Lower leg skin (tissue), 4 donors: ENCODE results near the gene ENTPD7. TPM values are rescaled to one million over a fixed set of nuclear protein-coding genes. Genes with fewer than 3 reads are reported as not detected.
"Not testable (repeated sequence)": the region's sequence is repeated elsewhere in the genome, so short reads cannot be mapped to it uniquely, and the experiment has no call there.

ENCODE experiments used
- DNase-seq, 2 donors: peaks; one replicate each; pipeline ENCODE4 v3.0.0-alpha.2; 2019; ENCODE audit warnings: low spot score in 2 of 2
- H3K4me3 ChIP-seq: fragments of 200-600 bp; sonication (generic); 2 replicates; pipeline ENCODE4 v1.5.1; 2017; ENCODE audit warnings: mild to moderate bottlenecking, low read depth; ENCODE audit not compliant: poor library complexity, severe bottlenecking
- CTCF ChIP-seq, 3 donors: fragments of 450-650 bp; IDR thresholded peaks; one replicate each; pipeline ENCODE4 v1.5.1; 2016; ENCODE audit warnings: antibody characterized with exemption in 3 of 3, mild to moderate bottlenecking in 3 of 3, moderate library complexity in 2 of 3
- POLR2A ChIP-seq, 2 donors: fragments of 450-650 bp; IDR thresholded peaks; one replicate each; pipeline ENCODE4 v1.6.1; 2016 to 2017; ENCODE audit warnings: antibody characterized with exemption in 2 of 2, mild to moderate bottlenecking in 1 of 2, moderate library complexity in 1 of 2
- WGBS, 2 donors: methylation state at CpG; one replicate each; pipeline ENCODE4 v1.1.5; 2018; 5-methylcytosine and 5-hydroxymethylcytosine counted together
- intact Hi-C: fragments of 100-400 bp; cut with DNase I; formaldehyde crosslinking; loops from one replicate; pipeline ENCODE4 v1.15.0; 2023; ENCODE audit warnings: low total_unique reads
- total RNA-seq, 4 donors: library from RNA; depleted of rRNA; stranded (reverse); fragments of >200 nt; gene quantifications; one replicate each; pipeline ENCODE4 v1.1.0, GENCODE V29; 2016

The ENTPD7 gene
- total RNA-seq, 4 donors from 2014 or later: 5.6 to 8.8 (median 8.1) TPM

- WGBS, 2 donors: 98% methylated on average over 3 of the region's 3 CpGs
- no peak overlapping the region for H3K4me3 ChIP-seq
- DNase-seq: no peak
- intact Hi-C loops: no loop called here
- TF ChIP-seq CTCF (IDR thresholded peaks at IDR 0.05) (no peak), POLR2A (IDR thresholded peaks at IDR 0.05) (no peak)
These were observed 81.7 kb downstream of the ENTPD7 start for GRCh38 chr10:99740933-99741559.

- intact Hi-C loops: no loop called here
- H3K4me3 ChIP-seq: no peak overlapping the region
- no peak for DNase-seq
- no peak for TF ChIP-seq POLR2A (IDR thresholded peaks at IDR 0.05)
- TF ChIP-seq CTCF (IDR thresholded peaks at IDR 0.05): no peak
These were observed 82.9 kb downstream of the ENTPD7 start for GRCh38 chr10:99742254-99742653.

DNA sequence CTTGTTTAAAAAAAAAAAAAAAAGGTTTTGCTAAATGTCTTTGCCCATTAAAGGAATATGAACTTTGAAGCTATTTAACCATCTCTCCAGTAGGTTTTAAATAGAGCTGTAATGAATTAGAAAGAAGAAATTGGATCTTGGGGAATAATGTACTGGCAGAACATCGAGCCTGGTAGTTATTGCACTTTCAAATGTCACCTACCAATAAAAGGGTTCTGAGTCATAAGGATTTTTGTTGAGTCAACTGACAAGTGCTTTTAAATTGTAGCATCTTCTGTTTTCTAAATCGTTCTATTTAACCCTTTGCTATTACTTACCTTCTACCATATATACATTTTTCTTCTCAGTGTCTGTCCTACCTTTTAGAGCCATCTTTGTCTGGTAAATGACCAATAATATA, 83.4 kb downstream of the ENTPD7 start:
- WGBS, 2 donors: 60 to 65% methylated on average over 2 of the region's 2 CpGs
- no peak overlapping the region for H3K4me3 ChIP-seq
- no peak for TF ChIP-seq CTCF (IDR thresholded peaks at IDR 0.05)
- TF ChIP-seq POLR2A (IDR thresholded peaks at IDR 0.05): no peak
- no peak for DNase-seq
- intact Hi-C loops: no loop called here

- intact Hi-C loops: no loop called here
- 52 to 62% methylated on average over 3 of the region's 3 CpGs for WGBS, 2 donors
- no peak overlapping the region for H3K4me3 ChIP-seq
- TF ChIP-seq CTCF (IDR thresholded peaks at IDR 0.05) (no peak), POLR2A (IDR thresholded peaks at IDR 0.05) (no peak)
- no peak for DNase-seq
These were observed 84.5 kb downstream of the ENTPD7 start for GRCh38 chr10:99743841-99744240.

DNA sequence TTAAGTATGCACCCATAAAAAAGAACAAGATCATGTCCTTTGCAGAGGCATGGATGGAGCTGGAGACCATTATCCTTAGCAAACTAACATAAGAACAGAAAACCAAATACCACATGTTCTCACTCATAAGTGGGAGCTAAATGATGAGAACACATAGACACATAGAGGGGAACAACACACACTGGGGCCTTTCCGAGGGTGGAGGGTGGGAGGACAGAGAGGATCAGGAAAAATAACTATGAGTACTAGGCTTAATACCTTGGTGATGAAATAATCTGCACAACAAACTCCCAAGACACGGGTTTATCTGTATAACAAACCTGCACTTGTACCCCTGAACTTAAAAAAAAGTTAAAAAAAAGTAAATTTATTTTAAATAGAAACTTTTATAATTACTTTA, 86.9 kb downstream of the ENTPD7 start:
- intact Hi-C loops, H3K4me3 ChIP-seq, DNase-seq: not testable (repeated sequence)
- 94% methylated on average over 2 of the region's 2 CpGs for WGBS, 2 donors

DNA sequence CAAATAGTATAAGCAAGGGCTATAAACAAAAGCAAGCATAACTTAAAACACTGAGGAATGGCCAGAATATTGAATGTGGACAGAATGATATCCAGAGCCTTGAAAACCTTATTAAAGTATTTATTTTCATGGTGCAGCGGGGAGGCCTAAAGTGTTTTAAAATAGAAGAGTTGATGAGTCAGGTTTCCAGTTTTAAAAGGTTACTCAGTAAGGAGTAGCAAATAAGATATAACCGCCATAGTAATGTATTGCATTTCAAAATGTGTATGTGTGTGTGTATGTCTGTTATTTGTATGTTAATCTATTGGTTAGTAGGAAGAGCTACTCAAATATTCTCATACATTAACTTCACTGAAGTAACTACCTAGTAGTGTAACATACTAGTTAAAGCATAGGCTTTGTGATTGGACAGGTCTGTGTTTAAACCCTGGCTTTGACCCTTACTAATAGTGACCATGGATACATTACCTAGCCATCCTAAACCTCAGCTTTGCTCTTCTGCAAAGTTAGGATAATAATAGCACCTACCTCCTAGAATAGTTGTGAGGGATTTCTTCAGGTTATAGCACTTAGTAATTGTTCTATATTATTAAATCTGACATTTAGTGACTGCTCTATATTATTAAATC, 89.6 kb downstream of the ENTPD7 start:
- whole genome bisulfite sequencing, 2 donors: 93 to 94% methylated on average over 2 of the region's 2 CpGs
- H3K4me3 ChIP-seq: no peak overlapping the region
- intact Hi-C loops: no loop called here
- DNase-seq: no peak
- TF ChIP-seq CTCF (IDR thresholded peaks at IDR 0.05): no peak
